Measurements from ENCODE around the gene AP2A1. TPM values are rescaled to one million over a fixed set of nuclear protein-coding genes. Genes with fewer than 3 reads are reported as not detected.

AP2A1 gene
- total and polyA plus RNA-seq, 2 of the 13 experiments (the other 11 are each of a cell fraction or from before 2014, with no cell fraction given): 22.7 to 39.7 TPM

- TF ChIP-seq IRF1 (CRISPR knock-in tag; IDR thresholded peaks at IDR 0.05; ENCODE audit: low read depth) (no peak), ZFX (CRISPR knock-in tag; IDR thresholded peaks at IDR 0.05; ENCODE audit: low read depth) (peak; percentile 33; the same call in 1 of the 2 replicates), TGIF2 (CRISPR knock-in tag; IDR thresholded peaks at IDR 0.05) (0 out of 2 replicates have a peak, but pooled peaks have one; percentile 2), HMG20B (CRISPR knock-in tag; conservative IDR thresholded peaks at IDR 0.05) (no peak), SRY (CRISPR knock-in tag; IDR thresholded peaks at IDR 0.05) (peak; percentile 26; the same call in 1 of the 2 replicates), SMAD1 (CRISPR knock-in tag; IDR thresholded peaks at IDR 0.05; ENCODE audit: borderline replicate concordance, low read depth) (no peak), ZNF550 (CRISPR knock-in tag; IDR thresholded peaks at IDR 0.05; ENCODE audit: borderline replicate concordance) (no peak), ZNF101 (CRISPR knock-in tag; IDR thresholded peaks at IDR 0.05; ENCODE audit: borderline replicate concordance, low read depth) (no peak), GTF2F1 (IDR thresholded peaks at IDR 0.05; ENCODE audit: low read length) (no peak), TOE1 (CRISPR knock-in tag; IDR thresholded peaks at IDR 0.05) (no peak), U2AF2 (IDR thresholded peaks at IDR 0.05; ENCODE audit: low read depth, low read length) (no peak), HDAC1 (CRISPR knock-in tag; IDR thresholded peaks at IDR 0.05) (0 out of 2 replicates have a peak, but pooled peaks have one; percentile 11), ZFP1 (CRISPR knock-in tag; IDR thresholded peaks at IDR 0.05) (no peak), ZNF75D (CRISPR knock-in tag; IDR thresholded peaks at IDR 0.05; ENCODE audit: borderline replicate concordance) (no peak), CBX5 (CRISPR knock-in tag; IDR thresholded peaks at IDR 0.05; ENCODE audit: borderline replicate concordance) (no peak)
- TF ChIP-seq, protein P1, sequence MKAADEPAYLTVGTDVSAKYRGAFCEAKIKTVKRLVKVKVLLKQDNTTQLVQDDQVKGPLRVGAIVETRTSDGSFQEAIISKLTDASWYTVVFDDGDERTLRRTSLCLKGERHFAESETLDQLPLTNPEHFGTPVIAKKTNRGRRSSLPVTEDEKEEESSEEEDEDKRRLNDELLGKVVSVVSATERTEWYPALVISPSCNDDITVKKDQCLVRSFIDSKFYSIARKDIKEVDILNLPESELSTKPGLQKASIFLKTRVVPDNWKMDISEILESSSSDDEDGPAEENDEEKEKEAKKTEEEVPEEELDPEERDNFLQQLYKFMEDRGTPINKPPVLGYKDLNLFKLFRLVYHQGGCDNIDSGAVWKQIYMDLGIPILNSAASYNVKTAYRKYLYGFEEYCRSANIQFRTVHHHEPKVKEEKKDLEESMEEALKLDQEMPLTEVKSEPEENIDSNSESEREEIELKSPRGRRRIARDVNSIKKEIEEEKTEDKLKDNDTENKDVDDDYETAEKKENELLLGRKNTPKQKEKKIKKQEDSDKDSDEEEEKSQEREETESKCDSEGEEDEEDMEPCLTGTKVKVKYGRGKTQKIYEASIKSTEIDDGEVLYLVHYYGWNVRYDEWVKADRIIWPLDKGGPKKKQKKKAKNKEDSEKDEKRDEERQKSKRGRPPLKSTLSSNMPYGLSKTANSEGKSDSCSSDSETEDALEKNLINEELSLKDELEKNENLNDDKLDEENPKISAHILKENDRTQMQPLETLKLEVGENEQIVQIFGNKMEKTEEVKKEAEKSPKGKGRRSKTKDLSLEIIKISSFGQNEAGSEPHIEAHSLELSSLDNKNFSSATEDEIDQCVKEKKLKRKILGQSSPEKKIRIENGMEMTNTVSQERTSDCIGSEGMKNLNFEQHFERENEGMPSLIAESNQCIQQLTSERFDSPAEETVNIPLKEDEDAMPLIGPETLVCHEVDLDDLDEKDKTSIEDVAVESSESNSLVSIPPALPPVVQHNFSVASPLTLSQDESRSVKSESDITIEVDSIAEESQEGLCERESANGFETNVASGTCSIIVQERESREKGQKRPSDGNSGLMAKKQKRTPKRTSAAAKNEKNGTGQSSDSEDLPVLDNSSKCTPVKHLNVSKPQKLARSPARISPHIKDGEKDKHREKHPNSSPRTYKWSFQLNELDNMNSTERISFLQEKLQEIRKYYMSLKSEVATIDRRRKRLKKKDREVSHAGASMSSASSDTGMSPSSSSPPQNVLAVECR (CRISPR knock-in tag; IDR thresholded peaks at IDR 0.05; ENCODE audit: borderline replicate concordance): peak; percentile 71
- TF ChIP-seq, protein P2, sequence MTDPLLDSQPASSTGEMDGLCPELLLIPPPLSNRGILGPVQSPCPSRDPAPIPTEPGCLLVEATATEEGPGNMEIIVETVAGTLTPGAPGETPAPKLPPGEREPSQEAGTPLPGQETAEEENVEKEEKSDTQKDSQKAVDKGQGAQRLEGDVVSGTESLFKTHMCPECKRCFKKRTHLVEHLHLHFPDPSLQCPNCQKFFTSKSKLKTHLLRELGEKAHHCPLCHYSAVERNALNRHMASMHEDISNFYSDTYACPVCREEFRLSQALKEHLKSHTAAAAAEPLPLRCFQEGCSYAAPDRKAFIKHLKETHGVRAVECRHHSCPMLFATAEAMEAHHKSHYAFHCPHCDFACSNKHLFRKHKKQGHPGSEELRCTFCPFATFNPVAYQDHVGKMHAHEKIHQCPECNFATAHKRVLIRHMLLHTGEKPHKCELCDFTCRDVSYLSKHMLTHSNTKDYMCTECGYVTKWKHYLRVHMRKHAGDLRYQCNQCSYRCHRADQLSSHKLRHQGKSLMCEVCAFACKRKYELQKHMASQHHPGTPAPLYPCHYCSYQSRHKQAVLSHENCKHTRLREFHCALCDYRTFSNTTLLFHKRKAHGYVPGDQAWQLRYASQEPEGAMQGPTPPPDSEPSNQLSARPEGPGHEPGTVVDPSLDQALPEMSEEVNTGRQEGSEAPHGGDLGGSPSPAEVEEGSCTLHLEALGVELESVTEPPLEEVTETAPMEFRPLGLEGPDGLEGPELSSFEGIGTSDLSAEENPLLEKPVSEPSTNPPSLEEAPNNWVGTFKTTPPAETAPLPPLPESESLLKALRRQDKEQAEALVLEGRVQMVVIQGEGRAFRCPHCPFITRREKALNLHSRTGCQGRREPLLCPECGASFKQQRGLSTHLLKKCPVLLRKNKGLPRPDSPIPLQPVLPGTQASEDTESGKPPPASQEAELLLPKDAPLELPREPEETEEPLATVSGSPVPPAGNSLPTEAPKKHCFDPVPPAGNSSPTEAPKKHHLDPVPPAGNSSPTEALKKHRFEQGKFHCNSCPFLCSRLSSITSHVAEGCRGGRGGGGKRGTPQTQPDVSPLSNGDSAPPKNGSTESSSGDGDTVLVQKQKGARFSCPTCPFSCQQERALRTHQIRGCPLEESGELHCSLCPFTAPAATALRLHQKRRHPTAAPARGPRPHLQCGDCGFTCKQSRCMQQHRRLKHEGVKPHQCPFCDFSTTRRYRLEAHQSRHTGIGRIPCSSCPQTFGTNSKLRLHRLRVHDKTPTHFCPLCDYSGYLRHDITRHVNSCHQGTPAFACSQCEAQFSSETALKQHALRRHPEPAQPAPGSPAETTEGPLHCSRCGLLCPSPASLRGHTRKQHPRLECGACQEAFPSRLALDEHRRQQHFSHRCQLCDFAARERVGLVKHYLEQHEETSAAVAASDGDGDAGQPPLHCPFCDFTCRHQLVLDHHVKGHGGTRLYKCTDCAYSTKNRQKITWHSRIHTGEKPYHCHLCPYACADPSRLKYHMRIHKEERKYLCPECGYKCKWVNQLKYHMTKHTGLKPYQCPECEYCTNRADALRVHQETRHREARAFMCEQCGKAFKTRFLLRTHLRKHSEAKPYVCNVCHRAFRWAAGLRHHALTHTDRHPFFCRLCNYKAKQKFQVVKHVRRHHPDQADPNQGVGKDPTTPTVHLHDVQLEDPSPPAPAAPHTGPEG (CRISPR knock-in tag; IDR thresholded peaks at IDR 0.05): 0 out of 2 replicates have a peak, but pooled peaks have one; percentile 31
Observed at GRCh38 chr19:49766930-49767299, at the start of gene AP2A1 (continued).
